MM.1S (cell line): Measurements from ENCODE around the gene SFRP5.

ENCODE experiments used
- CTCF ChIP-seq: fragments of 300-600 bp; sonication (generic); IDR thresholded peaks from 2 replicates; pipeline ENCODE4 v1.5.1; 2016; ENCODE audit warnings: antibody characterized with exemption, low read length, mixed read lengths
- EZH2 ChIP-seq: fragments of 300-600 bp; sonication (generic); optimal IDR thresholded peaks from 2 replicates; pipeline ENCODE3; 2017; ENCODE audit warnings: low read depth, mild to moderate bottlenecking, antibody characterized with exemption, low read length, mixed read lengths
- EZH2phosphoT487 ChIP-seq: fragments of 300-600 bp; sonication (generic); IDR thresholded peaks from 2 replicates; pipeline ENCODE4 v1.6.1; 2018; ENCODE audit warnings: antibody characterized with exemption, low read length

DNA sequence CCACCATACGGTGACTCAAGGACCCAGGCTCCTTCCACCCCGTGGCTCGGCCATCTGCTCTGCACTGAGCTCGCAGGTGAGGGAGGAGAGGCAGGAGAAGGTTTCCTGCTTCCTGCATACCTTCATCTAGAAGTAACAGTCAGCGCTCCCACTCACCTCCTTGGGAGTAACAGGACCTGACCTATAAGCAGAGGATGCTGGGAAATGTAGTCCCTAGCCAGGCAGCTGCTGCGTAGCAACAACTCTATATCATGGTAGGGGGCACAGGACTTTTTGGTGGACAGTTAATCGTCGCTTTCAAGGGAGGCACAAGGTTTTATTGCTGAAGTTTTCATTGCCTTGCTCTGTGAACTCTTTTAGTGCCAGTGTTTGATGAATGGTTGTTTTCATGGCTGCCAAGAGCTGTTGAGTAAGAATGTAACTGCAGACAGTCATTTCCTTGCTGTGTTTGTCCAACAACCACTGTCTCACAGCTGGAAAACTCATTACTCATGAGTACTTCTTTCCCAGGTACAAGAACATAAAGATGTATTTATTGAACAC lies 45.1 kb downstream of the SFRP5 start:
- TF ChIP-seq CTCF, result no peak
- no peak for TF ChIP-seq EZH2
- no peak for TF ChIP-seq EZH2phosphoT487
